Measurements from ENCODE around the gene CRIP2. TPM values are rescaled to one million over a fixed set of nuclear protein-coding genes. Genes with fewer than 3 reads are reported as not detected.

CRIP2 gene
- total RNA-seq, 1 donor from 2014 or later = 13.2 TPM

DNA sequence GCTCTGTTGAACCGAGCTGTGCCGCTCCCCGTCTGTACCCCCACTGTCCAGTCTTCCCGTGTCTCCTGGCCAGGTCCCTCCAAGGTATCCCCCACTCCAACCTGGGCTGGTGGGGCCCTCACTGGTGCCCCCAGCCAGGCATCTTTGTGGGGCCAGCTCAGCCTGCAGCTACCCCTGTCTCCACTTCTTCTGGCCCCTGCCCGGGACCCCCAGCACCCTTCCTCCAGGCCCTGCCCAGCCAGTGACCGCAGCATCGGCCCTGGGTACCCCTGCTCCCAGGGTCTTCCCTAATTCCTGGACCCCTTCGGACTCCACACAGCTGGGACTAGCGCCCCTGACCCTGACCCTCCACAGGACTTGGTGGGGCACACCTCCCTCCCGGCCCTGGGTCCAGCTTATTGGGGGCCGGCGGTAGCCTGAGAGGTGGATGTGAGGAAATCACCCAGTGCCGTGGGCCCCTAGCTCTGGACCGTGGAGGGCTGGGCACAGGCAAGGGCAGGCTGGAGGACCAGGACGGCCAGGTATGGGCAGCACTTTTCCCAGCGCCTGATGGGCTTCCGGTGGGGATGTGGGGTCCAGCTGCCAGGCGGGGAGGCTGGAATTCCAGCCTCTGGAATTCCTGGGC, 8.0 kb downstream of the CRIP2 start:
- Histone ChIP-seq H3K4me3 (ENCODE audit: low read depth, low read length) (no peak overlapping the region), H3K36me3 (ENCODE audit: control insufficient read depth, insufficient read depth, low read length) (peaks cover 1% of the 10 kb centered on the region), H3K27me3 (ENCODE audit: control insufficient read depth, insufficient read depth, low read length) (no peaks in the 10 kb centered on the region)
- FAIRE-seq = no peak
- TF ChIP-seq, protein P1, sequence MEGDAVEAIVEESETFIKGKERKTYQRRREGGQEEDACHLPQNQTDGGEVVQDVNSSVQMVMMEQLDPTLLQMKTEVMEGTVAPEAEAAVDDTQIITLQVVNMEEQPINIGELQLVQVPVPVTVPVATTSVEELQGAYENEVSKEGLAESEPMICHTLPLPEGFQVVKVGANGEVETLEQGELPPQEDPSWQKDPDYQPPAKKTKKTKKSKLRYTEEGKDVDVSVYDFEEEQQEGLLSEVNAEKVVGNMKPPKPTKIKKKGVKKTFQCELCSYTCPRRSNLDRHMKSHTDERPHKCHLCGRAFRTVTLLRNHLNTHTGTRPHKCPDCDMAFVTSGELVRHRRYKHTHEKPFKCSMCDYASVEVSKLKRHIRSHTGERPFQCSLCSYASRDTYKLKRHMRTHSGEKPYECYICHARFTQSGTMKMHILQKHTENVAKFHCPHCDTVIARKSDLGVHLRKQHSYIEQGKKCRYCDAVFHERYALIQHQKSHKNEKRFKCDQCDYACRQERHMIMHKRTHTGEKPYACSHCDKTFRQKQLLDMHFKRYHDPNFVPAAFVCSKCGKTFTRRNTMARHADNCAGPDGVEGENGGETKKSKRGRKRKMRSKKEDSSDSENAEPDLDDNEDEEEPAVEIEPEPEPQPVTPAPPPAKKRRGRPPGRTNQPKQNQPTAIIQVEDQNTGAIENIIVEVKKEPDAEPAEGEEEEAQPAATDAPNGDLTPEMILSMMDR (IDR thresholded peaks at IDR 0.05; ENCODE audit: insufficient read depth, low read length, severe bottlenecking) = no peak
- DNase-seq (ENCODE audit: low read depth) = no peak

GRCh38 chr14:105483300-105484068, 8.9 kb downstream of the CRIP2 start:
- no peak for FAIRE-seq
- DNase-seq (ENCODE audit: low read depth) = no peak
- Histone ChIP-seq H3K36me3 (ENCODE audit: control insufficient read depth, insufficient read depth, low read length) (peaks cover 1% of the 10 kb centered on the region), H3K27me3 (ENCODE audit: control insufficient read depth, insufficient read depth, low read length) (no peaks in the 10 kb centered on the region), H3K4me3 (ENCODE audit: low read depth, low read length) (no peak overlapping the region)
- TF ChIP-seq, protein P1 (IDR thresholded peaks at IDR 0.05; ENCODE audit: insufficient read depth, low read length, severe bottlenecking) = no peak

GRCh38 chr14:105484069-105484996, 9.7 kb downstream of the CRIP2 start:
- no peak for DNase-seq (ENCODE audit: low read depth)

GRCh38 chr14:105484997-105485393, 10.4 kb downstream of the CRIP2 start:
- TF ChIP-seq, protein P1 (IDR thresholded peaks at IDR 0.05; ENCODE audit: insufficient read depth, low read length, severe bottlenecking) = no peak
- FAIRE-seq = no peak
- H3K36me3 ChIP-seq (ENCODE audit: control insufficient read depth, insufficient read depth, low read length) = no peaks in the 10 kb centered on the region

More at GRCh38 chr14:105484069-105484996, 9.7 kb downstream of the CRIP2 start:
- H3K27me3 ChIP-seq (ENCODE audit: control insufficient read depth, insufficient read depth, low read length) = no peaks in the 10 kb centered on the region
- H3K4me3 ChIP-seq (ENCODE audit: low read depth, low read length) = no peak overlapping the region
- no peak for FAIRE-seq
- H3K36me3 ChIP-seq (ENCODE audit: control insufficient read depth, insufficient read depth, low read length) = peaks cover 1% of the 10 kb centered on the region
- TF ChIP-seq, protein P1 (IDR thresholded peaks at IDR 0.05; ENCODE audit: insufficient read depth, low read length, severe bottlenecking) = no peak

DNA sequence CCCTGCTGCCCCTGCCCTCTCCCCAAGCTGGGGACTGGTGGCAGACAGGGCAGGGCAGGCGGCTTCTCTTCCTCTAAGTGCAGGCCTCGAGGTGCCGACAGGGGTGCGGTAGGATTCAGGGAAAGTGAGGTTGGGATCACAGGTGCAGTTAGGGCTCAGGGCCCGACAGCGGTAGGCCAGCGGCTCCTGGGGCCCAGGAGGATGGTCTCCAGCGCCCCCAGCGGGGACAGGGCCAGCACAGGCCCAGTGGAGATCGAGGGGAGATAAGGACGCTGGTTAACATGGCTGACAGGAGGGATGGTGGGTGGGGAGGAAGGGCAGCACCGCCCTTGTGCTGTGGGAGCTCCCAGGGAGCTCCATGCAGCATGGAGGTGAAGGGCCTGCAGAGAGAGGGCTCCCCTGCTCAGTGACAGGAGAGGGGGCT, 11.1 kb downstream of the CRIP2 start:
- no peak for DNase-seq (ENCODE audit: low read depth)
- Histone ChIP-seq H3K4me3 (ENCODE audit: low read depth, low read length) (no peak overlapping the region), H3K36me3 (ENCODE audit: control insufficient read depth, insufficient read depth, low read length) (no peaks in the 10 kb centered on the region), H3K27me3 (ENCODE audit: control insufficient read depth, insufficient read depth, low read length) (no peaks in the 10 kb centered on the region)
- FAIRE-seq = no peak
- TF ChIP-seq, protein P1 (IDR thresholded peaks at IDR 0.05; ENCODE audit: insufficient read depth, low read length, severe bottlenecking) = no peak

More at GRCh38 chr14:105484997-105485393, 10.4 kb downstream of the CRIP2 start:
- Histone ChIP-seq H3K27me3 (ENCODE audit: control insufficient read depth, insufficient read depth, low read length) (no peaks in the 10 kb centered on the region), H3K4me3 (ENCODE audit: low read depth, low read length) (no peak overlapping the region)
- DNase-seq (ENCODE audit: low read depth) = no peak

All from bronchial epithelial cell (primary cell).